HepG2 (cell line): Measurements from ENCODE around the gene ARL5C. TPM values are rescaled to one million over a fixed set of nuclear protein-coding genes. Genes with fewer than 3 reads are reported as not detected.
A peak's percentile ranks its signal among the peaks of the same experiment; 100 is the strongest.

Source experiments
- ATAC-seq: fragments of 200-7000 bp; cut with Tn5 transposase; 3 replicates; pipeline ENCODE4 v1.9.1; 2020; ENCODE audit warnings: mild to moderate bottlenecking, moderate library complexity
- BruUV-seq: library from RNA; stranded (reverse); fragments of 400-500 nt; replicated peaks from 2 replicates; lab custom pipeline; 2021; lab: Mats Ljungman, UMichigan
- CTCF ChIA-PET: fragments of 300-600 bp; formaldehyde crosslinking; extraction: SDS; loops from one replicate; lab custom pipeline; 2021; ENCODE audit warnings: low total read pairs, inconsistent platforms, low intra/inter-chr PET ratio; lab: Yijun Ruan, JAX
- POLR2A ChIA-PET: fragments of 350-600 bp; sonication (Branson Sonifier 250); formaldehyde crosslinking; loops from one replicate; lab custom pipeline; 2020; ENCODE audit warnings: antibody characterized with exemption, inconsistent platforms; lab: Yijun Ruan, JAX
- DNase-seq: peaks from one replicate; pipeline ENCODE4 v3.0.0-alpha.2; 2015; ENCODE audit warnings: low spot score
- FAIRE-seq: peaks from 3 replicates; lab custom pipeline; 2011; peaks lifted over from hg19 to GRCh38; lab: Jason Lieb, UNC
- H2AFZ ChIP-seq: one replicate; pipeline ENCODE4 v1.6.1; 2011; ENCODE audit warnings: low read length, inconsistent platforms
- H3K27ac ChIP-seq: fragments of 300-600 bp; 3 replicates; pipeline ENCODE4 v1.8.0; 2011; ENCODE audit warnings: mixed run types, mild to moderate bottlenecking, mixed read lengths, low read length, inconsistent platforms; ENCODE audit not compliant: insufficient read depth; ENCODE audit errors: extremely low read length
- H3K27me3 ChIP-seq, 2 experiments: fragments of 200-600 bp in 1 of 2; 2 replicates in 1 of 2; 3 replicates in 1 of 2; pipeline versions ENCODE4 v1.6.0 to v1.8.0; 2011; ENCODE audit warnings: low read length in 2 of 2, mild to moderate bottlenecking in 2 of 2, moderate library complexity in 2 of 2, inconsistent platforms in 1 of 2; ENCODE audit not compliant: insufficient read depth in 2 of 2, control insufficient read depth in 1 of 2
- H3K36me3 ChIP-seq, 2 experiments: fragments of 200-600 bp in 1 of 2; replicated peaks in 1 of 2; 2 replicates in 1 of 2; 3 replicates in 1 of 2; pipeline versions ENCODE4 v1.5.1 to v1.8.0; 2011; ENCODE audit warnings: low read length in 2 of 2, inconsistent platforms in 1 of 2; ENCODE audit not compliant: insufficient read depth in 2 of 2, control insufficient read depth in 1 of 2
- H3K4me1 ChIP-seq: 2 replicates; pipeline ENCODE4 v1.5.1; 2012; ENCODE audit warnings: low read length, inconsistent platforms; ENCODE audit not compliant: insufficient read depth
- H3K4me2 ChIP-seq: 2 replicates; pipeline ENCODE4 v1.6.0; 2011; ENCODE audit warnings: low read depth, low read length, inconsistent platforms
- H3K4me3 ChIP-seq, 3 experiments: fragments of 200-600 bp in 1 of 3; sonication (generic), shearing (Covaris generic) in 1 of 3; replicated peaks in 1 of 3; 2 replicates each; pipeline ENCODE4 v1.5.1; 2011 to 2016; ENCODE audit warnings: low read length in 3 of 3, inconsistent platforms in 2 of 3, low read depth in 2 of 3, mild to moderate bottlenecking in 2 of 3, control low read depth in 1 of 3, mixed read lengths in 1 of 3; ENCODE audit not compliant: insufficient read depth in 1 of 3
- H3K79me2 ChIP-seq: one replicate; pipeline ENCODE4 v1.6.1; 2011; ENCODE audit warnings: low read length, inconsistent platforms; ENCODE audit not compliant: insufficient read depth
- H3K9ac ChIP-seq: 2 replicates; pipeline ENCODE4 v1.6.0; 2011; ENCODE audit warnings: mild to moderate bottlenecking, low read depth, low read length, inconsistent platforms; ENCODE audit not compliant: insufficient read depth
- H3K9me3 ChIP-seq: 2 replicates; pipeline ENCODE4 v1.5.1; 2012; ENCODE audit warnings: mild to moderate bottlenecking, low read length
- H4K20me1 ChIP-seq: 2 replicates; pipeline ENCODE4 v1.6.0; 2011; ENCODE audit warnings: inconsistent platforms, mild to moderate bottlenecking, low read length, moderate library complexity; ENCODE audit not compliant: insufficient read depth
- ELF3 ChIP-seq: IDR thresholded peaks from 2 replicates; pipeline ENCODE4 v1.6.1; 2016; ENCODE audit warnings: missing genetic modification reagents, missing compliant biosample characterization
- GPN1 ChIP-seq: sonication (generic); formaldehyde crosslinking; IDR thresholded peaks from 2 replicates; pipeline ENCODE4 v1.5.1; 2020; ENCODE audit warnings: missing genetic modification reagents, borderline replicate concordance
- MEIS1 ChIP-seq: sonication (generic); formaldehyde crosslinking; IDR thresholded peaks from 2 replicates; pipeline ENCODE4 v1.9.0; 2021; ENCODE audit warnings: mild to moderate bottlenecking, missing genetic modification reagents, moderate library complexity, borderline replicate concordance
- RFX3 ChIP-seq: IDR thresholded peaks from 2 replicates; pipeline ENCODE4 v1.6.1; 2016; ENCODE audit warnings: missing biosample characterization, missing genetic modification reagents
- SALL1 ChIP-seq: sonication (generic); formaldehyde crosslinking; IDR thresholded peaks from 2 replicates; pipeline ENCODE4 v1.8.0; 2022; ENCODE audit warnings: mild to moderate bottlenecking, missing genetic modification reagents
- SPEN ChIP-seq: sonication (generic); formaldehyde crosslinking; IDR thresholded peaks from 2 replicates; pipeline ENCODE4 v1.5.1; 2020; ENCODE audit warnings: low read depth, mild to moderate bottlenecking, missing genetic modification reagents
- YEATS4 ChIP-seq: sonication (generic); formaldehyde crosslinking; IDR thresholded peaks from 2 replicates; pipeline ENCODE4 v1.4.0; 2020; ENCODE audit warnings: missing genetic modification reagents, borderline replicate concordance
- ZFYVE20 ChIP-seq: sonication (generic); formaldehyde crosslinking; IDR thresholded peaks from 2 replicates; pipeline ENCODE4 v1.8.0; 2023; ENCODE audit warnings: low read depth, mild to moderate bottlenecking, moderate library complexity, missing genetic modification reagents, borderline replicate concordance
- ZNF737 ChIP-seq: sonication (generic); formaldehyde crosslinking; IDR thresholded peaks from 2 replicates; pipeline ENCODE4 v1.5.0; 2020; ENCODE audit warnings: missing genetic modification reagents, mild to moderate bottlenecking, borderline replicate concordance
- ZNF878 ChIP-seq: sonication (generic); formaldehyde crosslinking; IDR thresholded peaks from 2 replicates; pipeline ENCODE4 v1.8.1; 2023; ENCODE audit warnings: mild to moderate bottlenecking, missing genetic modification reagents, moderate library complexity
- WGBS: methylation state at CpG from one replicate; pipeline ENCODE4 v1.1.6; 2017; ENCODE audit warnings: low lambda C conversion rate; 5-methylcytosine and 5-hydroxymethylcytosine counted together
- in situ Hi-C: cut with HindIII; loops from 2 replicates; pipeline ENCODE4 v1.10.0; 2017; ENCODE audit warnings: low pct_unique_long_range_greater_than_20kb; ENCODE audit not compliant: extremely low pct_ligation_motif_present
- intact Hi-C: fragments of 100-400 bp; cut with micrococcal nuclease; formaldehyde crosslinking; loops from one replicate; pipeline ENCODE4 v1.10.0; 2022; ENCODE audit not compliant: unreplicated experiment
- polyA plus RNA-seq, 8 experiments: library from polyadenylated mRNA; depleted of rRNA in 3 of 8; stranded (reverse) in 7 of 8; unstranded in 1 of 8; fragments of >200 nt; fragmentation: Illumina TruSeq in 4 of 8; extraction: Trizol in 4 of 8; gene quantifications; 2 replicates each; pipeline versions ENCODE4 v1.2.1 to v1.2.3, GENCODE V29; 2011 to 2016; ENCODE audit warnings: low read depth in 4 of 8, missing spikeins in 1 of 8, mixed read lengths in 1 of 8; ENCODE audit not compliant: insufficient read depth in 1 of 8
- total RNA-seq, 5 experiments: library from RNA; depleted of rRNA; stranded (reverse); fragments of >200 nt; fragmentation: Illumina TruSeq; extraction: Trizol; gene quantifications; 2 replicates each; pipeline ENCODE4 v1.2.3, GENCODE V29; 2016; ENCODE audit warnings: low read depth in 1 of 5
- TF ChIP-seq, protein P1 (sequence below): sonication (generic); formaldehyde crosslinking; IDR thresholded peaks from 2 replicates; pipeline ENCODE4 v1.8.0; 2022; ENCODE audit warnings: low read depth, missing genetic modification reagents
- TF ChIP-seq, protein P2 (sequence below): sonication (generic); formaldehyde crosslinking; IDR thresholded peaks from 2 replicates; pipeline ENCODE4 v1.4.0; 2020; ENCODE audit warnings: mild to moderate bottlenecking, missing genetic modification reagents
- TF ChIP-seq, protein P3 (sequence below): sonication (generic); formaldehyde crosslinking; IDR thresholded peaks from 2 replicates; pipeline ENCODE4 v1.4.0; 2020; ENCODE audit warnings: missing genetic modification reagents

Gene ARL5C
- total and polyA plus RNA-seq, 2 of the 13 experiments (the other 11 are each of a cell fraction or from before 2014, with no cell fraction given) = not detected

DNA sequence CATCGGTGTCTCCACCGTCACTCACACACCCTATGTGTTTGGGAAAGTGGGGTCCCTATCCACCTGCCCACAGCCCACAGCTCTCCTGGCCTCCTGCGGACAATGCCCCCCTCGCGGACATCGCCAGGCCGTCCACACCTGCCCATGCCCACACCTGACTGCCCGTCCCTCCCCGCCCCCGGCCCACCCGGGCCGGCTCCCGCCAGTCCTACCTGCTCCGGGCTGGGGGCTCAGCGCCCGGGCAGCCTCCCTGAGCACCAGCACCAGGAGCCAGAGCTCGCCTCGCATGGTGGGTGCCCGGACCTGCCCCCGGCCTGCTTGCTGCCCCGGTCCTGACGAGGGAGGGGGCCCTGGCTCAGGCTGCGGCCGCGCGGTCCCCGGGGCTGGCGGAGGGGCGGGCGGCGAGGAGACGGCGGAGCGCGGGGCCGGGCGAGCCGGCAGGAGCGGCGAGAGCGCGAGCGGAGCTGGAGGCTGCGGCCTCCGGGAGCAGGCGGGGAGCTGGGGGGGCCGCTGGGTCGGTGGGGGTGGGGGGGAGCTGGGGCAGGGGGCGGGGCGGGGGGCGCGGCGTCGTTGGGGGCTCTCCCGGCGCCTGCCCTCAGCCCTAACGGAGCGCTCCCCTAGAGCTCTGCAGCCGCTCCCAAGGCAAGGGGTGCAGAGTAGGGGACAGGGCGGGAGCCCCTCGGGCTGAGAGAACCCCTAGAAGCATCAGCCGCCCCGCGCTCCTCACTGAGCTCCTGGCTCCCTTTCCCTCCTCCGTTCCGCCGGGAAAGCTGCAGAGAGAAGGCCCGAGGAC, 14.6 kb downstream of the ARL5C start, which contains the start of gene PLXDC1:
Gene PLXDC1, minus strand, starts transcription at position 488 of the 793 bp plus-strand sequence. Its CDS starts 200 bp downstream, at position 288.
- H3K4me2 ChIP-seq = peak within 1 kb of the TSS; percentile 97
- H3K9ac ChIP-seq = no peak within 1 kb of the TSS
- intact Hi-C loops (loop anchor here (5.0 to 10.0 kb wide), 2 partner anchors 237 to 279 kb away; partner anchors contain the start of gene LASP1), in situ Hi-C loops (loop anchor here (5.0 to 25.0 kb wide), 4 partner anchors 79 to 389 kb away; partner anchors contain the start of gene PSMB3)
- no peaks in the 10 kb centered on the region for H3K36me3 ChIP-seq
- H4K20me1 ChIP-seq = 0 out of 2 replicates have a peak, but pooled peaks cover 2% of the 10 kb centered on the region
- H3K4me1 ChIP-seq = peaks cover 34% of the 10 kb centered on the region
- WGBS = 6% methylated on average over 35 of the region's 68 CpGs
- FAIRE-seq (no peak), ATAC-seq (no peak), DNase-seq (no peak)
- H2AFZ ChIP-seq = no peak within 1 kb of the TSS
- peak within 1 kb of the TSS; percentile 44 to 95 (median 69); a peak in 4 of 6 replicates for H3K4me3 ChIP-seq
- BruUV-seq = no TSS peak
- no peaks in the 10 kb centered on the region for H3K9me3 ChIP-seq
- peaks cover 8 to 40% of the 10 kb centered on the region in 2 experiments for H3K27me3 ChIP-seq
- ChIA-PET POLR2A (interaction anchor here (0.6 kb wide), 1 partner anchor 17 kb away, joined by 3 read pairs; no protein-coding TSS in a partner anchor), CTCF (interaction anchor here (2.5 kb wide), 1 partner anchor 168 kb away, joined by 33 read pairs; no protein-coding TSS in a partner anchor)
- no peak within 1 kb of the TSS for H3K27ac ChIP-seq
- H3K79me2 ChIP-seq = no peaks in the 10 kb centered on the region
- TF ChIP-seq RFX3 (CRISPR knock-in tag) (no peak), ZFYVE20 (no peak), SPEN (CRISPR knock-in tag) (0 out of 2 replicates have a peak, but pooled peaks have one; percentile 28), YEATS4 (no peak), SALL1 (0 out of 2 replicates have a peak, but pooled peaks have one; percentile 14), GPN1 (CRISPR knock-in tag) (no peak), ZNF878 (no peak), MEIS1 (CRISPR knock-in tag) (no peak), ZNF737 (no peak), ELF3 (CRISPR knock-in tag) (no peak)
- TF ChIP-seq, protein P1, sequence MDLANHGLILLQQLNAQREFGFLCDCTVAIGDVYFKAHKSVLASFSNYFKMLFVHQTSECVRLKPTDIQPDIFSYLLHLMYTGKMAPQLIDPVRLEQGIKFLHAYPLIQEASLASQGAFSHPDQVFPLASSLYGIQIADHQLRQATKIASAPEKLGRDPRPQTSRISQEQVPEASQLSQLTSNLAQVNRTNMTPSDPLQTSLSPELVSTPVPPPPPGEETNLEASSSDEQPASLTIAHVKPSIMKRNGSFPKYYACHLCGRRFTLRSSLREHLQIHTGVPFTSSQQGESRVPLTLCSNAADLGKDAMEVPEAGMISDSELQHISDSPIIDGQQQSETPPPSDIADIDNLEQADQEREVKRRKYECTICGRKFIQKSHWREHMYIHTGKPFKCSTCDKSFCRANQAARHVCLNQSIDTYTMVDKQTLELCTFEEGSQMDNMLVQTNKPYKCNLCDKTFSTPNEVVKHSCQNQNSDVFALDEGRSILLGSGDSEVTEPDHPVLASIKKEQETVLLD (CRISPR knock-in tag) = no peak
- TF ChIP-seq, protein P2, sequence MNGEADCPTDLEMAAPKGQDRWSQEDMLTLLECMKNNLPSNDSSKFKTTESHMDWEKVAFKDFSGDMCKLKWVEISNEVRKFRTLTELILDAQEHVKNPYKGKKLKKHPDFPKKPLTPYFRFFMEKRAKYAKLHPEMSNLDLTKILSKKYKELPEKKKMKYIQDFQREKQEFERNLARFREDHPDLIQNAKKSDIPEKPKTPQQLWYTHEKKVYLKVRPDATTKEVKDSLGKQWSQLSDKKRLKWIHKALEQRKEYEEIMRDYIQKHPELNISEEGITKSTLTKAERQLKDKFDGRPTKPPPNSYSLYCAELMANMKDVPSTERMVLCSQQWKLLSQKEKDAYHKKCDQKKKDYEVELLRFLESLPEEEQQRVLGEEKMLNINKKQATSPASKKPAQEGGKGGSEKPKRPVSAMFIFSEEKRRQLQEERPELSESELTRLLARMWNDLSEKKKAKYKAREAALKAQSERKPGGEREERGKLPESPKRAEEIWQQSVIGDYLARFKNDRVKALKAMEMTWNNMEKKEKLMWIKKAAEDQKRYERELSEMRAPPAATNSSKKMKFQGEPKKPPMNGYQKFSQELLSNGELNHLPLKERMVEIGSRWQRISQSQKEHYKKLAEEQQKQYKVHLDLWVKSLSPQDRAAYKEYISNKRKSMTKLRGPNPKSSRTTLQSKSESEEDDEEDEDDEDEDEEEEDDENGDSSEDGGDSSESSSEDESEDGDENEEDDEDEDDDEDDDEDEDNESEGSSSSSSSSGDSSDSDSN = peak; percentile 37; the same call in 1 of the 2 replicates
- TF ChIP-seq, protein P3, sequence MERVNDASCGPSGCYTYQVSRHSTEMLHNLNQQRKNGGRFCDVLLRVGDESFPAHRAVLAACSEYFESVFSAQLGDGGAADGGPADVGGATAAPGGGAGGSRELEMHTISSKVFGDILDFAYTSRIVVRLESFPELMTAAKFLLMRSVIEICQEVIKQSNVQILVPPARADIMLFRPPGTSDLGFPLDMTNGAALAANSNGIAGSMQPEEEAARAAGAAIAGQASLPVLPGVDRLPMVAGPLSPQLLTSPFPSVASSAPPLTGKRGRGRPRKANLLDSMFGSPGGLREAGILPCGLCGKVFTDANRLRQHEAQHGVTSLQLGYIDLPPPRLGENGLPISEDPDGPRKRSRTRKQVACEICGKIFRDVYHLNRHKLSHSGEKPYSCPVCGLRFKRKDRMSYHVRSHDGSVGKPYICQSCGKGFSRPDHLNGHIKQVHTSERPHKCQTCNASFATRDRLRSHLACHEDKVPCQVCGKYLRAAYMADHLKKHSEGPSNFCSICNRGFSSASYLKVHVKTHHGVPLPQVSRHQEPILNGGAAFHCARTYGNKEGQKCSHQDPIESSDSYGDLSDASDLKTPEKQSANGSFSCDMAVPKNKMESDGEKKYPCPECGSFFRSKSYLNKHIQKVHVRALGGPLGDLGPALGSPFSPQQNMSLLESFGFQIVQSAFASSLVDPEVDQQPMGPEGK = peak; percentile 15; the same call in 1 of the 2 replicates
